HL-60 (cell line): ENCODE measurements around the gene DIAPH2.

Experiments used
- CTCF ChIP-seq: IDR thresholded peaks from one replicate; pipeline ENCODE4 v1.5.1; 2011; ENCODE audit warnings: low read length, control low read depth, inconsistent platforms; ENCODE audit not compliant: insufficient read depth
- GABPA ChIP-seq: IDR thresholded peaks from 2 replicates; pipeline ENCODE4 v1.6.1; 2012; ENCODE audit warnings: low read depth
- POLR2AphosphoS5 ChIP-seq: IDR thresholded peaks from 2 replicates; pipeline ENCODE4 v1.6.1; 2012; ENCODE audit warnings: low read depth
- REST ChIP-seq: IDR thresholded peaks from 2 replicates; pipeline ENCODE4 v1.6.1; 2012; ENCODE audit warnings: low read depth; ENCODE audit not compliant: insufficient replicate concordance
- SPI1 ChIP-seq: IDR thresholded peaks from 2 replicates; pipeline ENCODE4 v1.6.1; 2012; ENCODE audit warnings: low read depth, mild to moderate bottlenecking, borderline replicate concordance

GRCh38 chrX:97167333-97167732 lies 482.7 kb downstream of the DIAPH2 start:
- TF ChIP-seq CTCF (no peak), REST (no peak), POLR2AphosphoS5 (no peak), GABPA (no peak), SPI1 (no peak)
